OCI-LY1 (cell line): ENCODE results near the gene ADRB1.

ENCODE experiments used
- EZH2 ChIP-seq: fragments of 200-600 bp; sonication (generic), shearing (Covaris generic); IDR thresholded peaks from 2 replicates; pipeline ENCODE4 v1.8.0; 2017; ENCODE audit warnings: borderline replicate concordance, mixed run types, mild to moderate bottlenecking, antibody characterized with exemption, low read length, moderate library complexity, mixed read lengths
- TF ChIP-seq, protein P1 (sequence below): fragments of 200-600 bp; sonication (generic), shearing (Covaris generic); IDR thresholded peaks from 2 replicates; pipeline ENCODE4 v1.5.1; 2017; ENCODE audit warnings: mild to moderate bottlenecking, antibody characterized with exemption, low read length, moderate library complexity, mixed read lengths

DNA sequence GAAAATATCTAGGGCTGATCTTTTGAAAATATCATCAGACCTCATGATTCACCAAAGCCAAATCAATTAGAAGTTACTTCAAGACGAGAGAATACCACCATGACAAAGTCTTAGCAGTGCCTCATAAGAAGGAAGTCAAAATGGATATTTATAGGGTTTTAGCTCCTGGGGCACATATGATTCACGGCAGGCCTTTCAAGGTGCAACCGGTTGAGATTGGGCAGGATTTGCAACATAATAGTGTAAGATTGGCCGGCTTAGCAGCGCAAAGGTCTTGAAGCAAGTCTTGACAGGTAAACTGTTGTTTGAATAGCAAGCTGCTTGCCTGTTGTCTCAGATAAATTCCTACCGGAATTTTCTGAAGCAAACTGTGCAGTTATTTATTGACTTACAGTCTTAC, 17.5 kb downstream of the ADRB1 start:
- TF ChIP-seq, protein P1, sequence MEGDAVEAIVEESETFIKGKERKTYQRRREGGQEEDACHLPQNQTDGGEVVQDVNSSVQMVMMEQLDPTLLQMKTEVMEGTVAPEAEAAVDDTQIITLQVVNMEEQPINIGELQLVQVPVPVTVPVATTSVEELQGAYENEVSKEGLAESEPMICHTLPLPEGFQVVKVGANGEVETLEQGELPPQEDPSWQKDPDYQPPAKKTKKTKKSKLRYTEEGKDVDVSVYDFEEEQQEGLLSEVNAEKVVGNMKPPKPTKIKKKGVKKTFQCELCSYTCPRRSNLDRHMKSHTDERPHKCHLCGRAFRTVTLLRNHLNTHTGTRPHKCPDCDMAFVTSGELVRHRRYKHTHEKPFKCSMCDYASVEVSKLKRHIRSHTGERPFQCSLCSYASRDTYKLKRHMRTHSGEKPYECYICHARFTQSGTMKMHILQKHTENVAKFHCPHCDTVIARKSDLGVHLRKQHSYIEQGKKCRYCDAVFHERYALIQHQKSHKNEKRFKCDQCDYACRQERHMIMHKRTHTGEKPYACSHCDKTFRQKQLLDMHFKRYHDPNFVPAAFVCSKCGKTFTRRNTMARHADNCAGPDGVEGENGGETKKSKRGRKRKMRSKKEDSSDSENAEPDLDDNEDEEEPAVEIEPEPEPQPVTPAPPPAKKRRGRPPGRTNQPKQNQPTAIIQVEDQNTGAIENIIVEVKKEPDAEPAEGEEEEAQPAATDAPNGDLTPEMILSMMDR: no peak
- no peak for TF ChIP-seq EZH2
